PC-3 (cell line): ENCODE measurements around the gene ATG4B. TPM values are rescaled to one million over a fixed set of nuclear protein-coding genes. Genes with fewer than 3 reads are reported as not detected.

Experiments used
- ATAC-seq: fragments of 200-7000 bp; cut with Tn5 transposase; 2 replicates; pipeline ENCODE4 v1.9.1; 2020; ENCODE audit warnings: mild to moderate bottlenecking, moderate library complexity
- BruUV-seq: library from RNA; stranded (reverse); fragments of 400-500 nt; replicated peaks from 2 replicates; lab custom pipeline; 2021; lab: Mats Ljungman, UMichigan
- CTCF ChIA-PET: fragments of 300-600 bp; sonication (Branson Sonifier 250); formaldehyde crosslinking; loops from one replicate; lab custom pipeline; 2022; ENCODE audit warnings: antibody characterized with exemption; lab: Charles Lee
- POLR2A ChIA-PET: fragments of 300-600 bp; sonication (Branson Sonifier 250); formaldehyde crosslinking; loops from one replicate; lab custom pipeline; 2022; ENCODE audit warnings: antibody characterized with exemption; ENCODE audit not compliant: unreplicated experiment; lab: Charles Lee
- DNase-seq: peaks from one replicate; pipeline ENCODE4 v3.0.0-alpha.2; 2015
- H2AFZ ChIP-seq: fragments of 300-600 bp; sonication (generic); 2 replicates; pipeline ENCODE4 v1.6.0; 2016; ENCODE audit warnings: antibody characterized with exemption, low read length
- H3F3A ChIP-seq: fragments of 300-600 bp; sonication (generic); one replicate; pipeline ENCODE4 v1.6.0; 2017; ENCODE audit warnings: antibody characterized with exemption, low read length, control low read depth, mild to moderate bottlenecking; ENCODE audit not compliant: unreplicated experiment
- H3K27ac ChIP-seq: fragments of 300-600 bp; sonication (generic); 2 replicates; pipeline ENCODE4 v1.5.1; 2016; ENCODE audit warnings: mild to moderate bottlenecking, low read length
- H3K27me3 ChIP-seq: fragments of 300-600 bp; sonication (generic); 2 replicates; pipeline ENCODE4 v1.6.1; 2016; ENCODE audit warnings: low read length, mixed read lengths
- H3K36me3 ChIP-seq: fragments of 300-600 bp; sonication (generic); 2 replicates; pipeline ENCODE4 v1.6.1; 2016; ENCODE audit warnings: low read depth, mixed run types, low read length, mixed read lengths
- H3K4me1 ChIP-seq: fragments of 300-600 bp; sonication (generic); 2 replicates; pipeline ENCODE4 v1.5.1; 2016; ENCODE audit warnings: low read length; ENCODE audit not compliant: insufficient read depth
- H3K4me2 ChIP-seq: fragments of 300-600 bp; sonication (generic); 2 replicates; pipeline ENCODE4 v1.6.0; 2016; ENCODE audit warnings: low read length
- H3K4me3 ChIP-seq: fragments of 300-600 bp; sonication (generic); 2 replicates; pipeline ENCODE4 v1.5.1; 2016; ENCODE audit warnings: mild to moderate bottlenecking, low read length, mixed read lengths
- H3K79me2 ChIP-seq: fragments of 300-600 bp; sonication (generic); 2 replicates; pipeline ENCODE4 v1.6.1; 2017; ENCODE audit warnings: low read length, mixed read lengths
- H3K9ac ChIP-seq: fragments of 300-600 bp; sonication (generic); 2 replicates; pipeline ENCODE4 v1.6.0; 2016; ENCODE audit warnings: mild to moderate bottlenecking, low read length
- H3K9me2 ChIP-seq: fragments of 300-600 bp; sonication (generic); replicated peaks from 2 replicates; pipeline ENCODE4 v1.6.1; 2016; ENCODE audit warnings: mixed run types, low read length, mixed read lengths
- H3K9me3 ChIP-seq: fragments of 300-600 bp; sonication (generic); 2 replicates; pipeline ENCODE4 v1.6.1; 2016; ENCODE audit warnings: low read length, mixed read lengths
- H4K20me1 ChIP-seq: fragments of 300-600 bp; sonication (generic); 2 replicates; pipeline ENCODE4 v1.6.1; 2016; ENCODE audit warnings: low read length, mixed read lengths
- EZH2 ChIP-seq: fragments of 300-600 bp; sonication (generic); IDR thresholded peaks from one replicate; pipeline ENCODE4 v1.6.1; 2017; ENCODE audit warnings: antibody characterized with exemption, mild to moderate bottlenecking, low read length; ENCODE audit not compliant: unreplicated experiment
- EZH2phosphoT487 ChIP-seq: fragments of 300-600 bp; sonication (generic); IDR thresholded peaks from 2 replicates; pipeline ENCODE4 v1.6.1; 2018; ENCODE audit warnings: mild to moderate bottlenecking, antibody characterized with exemption, low read length, borderline replicate concordance
- intact Hi-C: fragments of 100-400 bp; cut with micrococcal nuclease; formaldehyde crosslinking; loops from 2 replicates; pipeline ENCODE4 v1.9.0; 2023
- total RNA-seq: library from RNA; depleted of rRNA; stranded (reverse); fragments of >200 nt; gene quantifications from 2 replicates; pipeline ENCODE4 v1.2.3, GENCODE V29; 2014
- TF ChIP-seq, protein P1 (sequence below): fragments of 300-600 bp; sonication (generic); conservative IDR thresholded peaks from 2 replicates; pipeline ENCODE4 v1.5.1; 2017; ENCODE audit warnings: antibody characterized with exemption, low read depth, mild to moderate bottlenecking, low read length

The ATG4B gene
- total RNA-seq, 1 experiment from 2014 or later = 83.0 TPM

DNA sequence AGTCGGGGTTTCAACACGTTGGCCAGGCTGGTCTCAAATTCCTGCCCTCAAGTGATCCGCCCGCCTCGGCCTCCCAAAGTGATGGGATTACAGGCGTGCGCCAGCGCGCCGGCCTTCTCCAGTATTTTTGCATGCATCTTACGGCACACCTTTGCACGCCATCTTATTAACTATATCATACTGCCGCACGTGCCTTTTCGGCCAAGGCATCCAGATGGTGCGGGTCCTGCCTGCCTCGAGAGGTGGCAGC is 63.6 kb downstream of the ATG4B start:
- POLR2A ChIA-PET = no interaction called here

DNA sequence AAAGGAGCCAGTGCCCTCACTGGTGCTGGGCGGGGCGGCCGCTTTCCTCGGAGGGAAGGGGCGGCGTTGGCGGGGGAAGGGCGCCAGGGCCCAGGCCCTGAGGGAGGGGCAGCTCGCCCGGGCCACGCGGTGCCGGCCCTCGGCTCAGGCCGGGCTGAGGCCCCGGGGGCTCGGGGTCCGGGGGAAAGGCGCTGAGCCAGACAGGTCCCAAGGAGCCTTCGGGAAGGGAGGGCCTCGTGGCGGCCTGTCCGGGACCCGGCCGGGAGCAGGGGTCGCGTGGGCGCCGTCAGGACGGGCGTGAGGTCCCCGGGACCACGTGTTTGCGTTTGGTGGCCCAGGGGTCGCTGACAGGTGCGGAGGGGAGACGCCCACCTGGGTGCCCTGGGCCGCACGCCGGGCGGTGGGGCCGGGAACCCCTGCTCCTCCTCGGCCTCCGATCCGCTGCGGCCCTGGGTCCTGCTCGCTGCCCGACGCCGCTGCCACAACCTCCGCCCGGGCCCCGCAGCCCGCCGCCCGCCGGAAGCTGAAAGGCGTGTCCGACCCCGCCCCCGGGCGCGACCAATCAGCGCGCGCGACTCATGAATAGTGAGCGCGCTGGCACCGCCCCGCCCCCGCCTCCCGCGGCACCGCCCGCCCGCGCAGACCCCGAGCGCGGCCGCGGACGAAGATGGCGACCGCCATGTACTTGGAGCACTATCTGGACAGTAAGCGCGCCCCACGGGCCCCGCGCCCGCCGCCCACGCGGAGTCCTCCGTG is 64.1 kb downstream of the ATG4B start, which contains the start of gene ING5:
Gene ING5 (plus strand): TSS at position 641 of the 756 bp plus-strand sequence. CDS start 27 bp downstream, at position 668.
- peak within 1 kb of the TSS; percentile 57 for H2AFZ ChIP-seq
- intact Hi-C loops = loop anchor here (2.0 kb wide), 3 partner anchors 15 to 37 kb away; partner anchors contain the start of gene DTYMK
- DNase-seq (peak; percentile 89), ATAC-seq (peak; percentile 68)
- H3K9me2 ChIP-seq = no peaks in the 10 kb centered on the region
- H3K36me3 ChIP-seq = peaks cover 11% of the 10 kb centered on the region
- H3K4me2 ChIP-seq = peak within 1 kb of the TSS; percentile 92
- CTCF ChIA-PET = no interaction called here
- TF ChIP-seq EZH2 = no peak
- TF ChIP-seq, protein P1, sequence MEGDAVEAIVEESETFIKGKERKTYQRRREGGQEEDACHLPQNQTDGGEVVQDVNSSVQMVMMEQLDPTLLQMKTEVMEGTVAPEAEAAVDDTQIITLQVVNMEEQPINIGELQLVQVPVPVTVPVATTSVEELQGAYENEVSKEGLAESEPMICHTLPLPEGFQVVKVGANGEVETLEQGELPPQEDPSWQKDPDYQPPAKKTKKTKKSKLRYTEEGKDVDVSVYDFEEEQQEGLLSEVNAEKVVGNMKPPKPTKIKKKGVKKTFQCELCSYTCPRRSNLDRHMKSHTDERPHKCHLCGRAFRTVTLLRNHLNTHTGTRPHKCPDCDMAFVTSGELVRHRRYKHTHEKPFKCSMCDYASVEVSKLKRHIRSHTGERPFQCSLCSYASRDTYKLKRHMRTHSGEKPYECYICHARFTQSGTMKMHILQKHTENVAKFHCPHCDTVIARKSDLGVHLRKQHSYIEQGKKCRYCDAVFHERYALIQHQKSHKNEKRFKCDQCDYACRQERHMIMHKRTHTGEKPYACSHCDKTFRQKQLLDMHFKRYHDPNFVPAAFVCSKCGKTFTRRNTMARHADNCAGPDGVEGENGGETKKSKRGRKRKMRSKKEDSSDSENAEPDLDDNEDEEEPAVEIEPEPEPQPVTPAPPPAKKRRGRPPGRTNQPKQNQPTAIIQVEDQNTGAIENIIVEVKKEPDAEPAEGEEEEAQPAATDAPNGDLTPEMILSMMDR = no peak
- peak; percentile 66 for TF ChIP-seq EZH2phosphoT487
- BruUV-seq = no TSS peak
- H3K4me3 ChIP-seq = peak within 1 kb of the TSS; percentile 78
- POLR2A ChIA-PET = interaction anchor here (1.1 kb wide), 1 partner anchor 15 kb away, joined by 3 read pairs; the partner anchor contains the start of gene DTYMK
- H3K9me3 ChIP-seq = no peaks in the 10 kb centered on the region
- H3K79me2 ChIP-seq = peaks cover 20% of the 10 kb centered on the region
- H3K27ac ChIP-seq = peak within 1 kb of the TSS; percentile 89
- no peaks in the 10 kb centered on the region for H4K20me1 ChIP-seq
- peak within 1 kb of the TSS; percentile 97 for H3K9ac ChIP-seq
- H3K27me3 ChIP-seq = no peaks in the 10 kb centered on the region
- H3K4me1 ChIP-seq = peaks cover 5% of the 10 kb centered on the region; the same call in 1 of the 2 replicates
- H3F3A ChIP-seq = no peaks in the 10 kb centered on the region

More for the DNA sequence above, 63.6 kb downstream of the ATG4B start:
- CTCF ChIA-PET = no interaction called here
- intact Hi-C loops = no loop called here
- Histone ChIP-seq H3K4me2 (peak overlapping the region; percentile 89), H3K79me2 (peaks cover 20% of the 10 kb centered on the region), H3K4me1 (peaks cover 5% of the 10 kb centered on the region; the same call in 1 of the 2 replicates), H3K27me3 (no peaks in the 10 kb centered on the region), H3K9ac (peak overlapping the region; percentile 97), H3K9me3 (no peaks in the 10 kb centered on the region), H3K9me2 (no peaks in the 10 kb centered on the region), H3K36me3 (peaks cover 6% of the 10 kb centered on the region), H3F3A (no peaks in the 10 kb centered on the region), H4K20me1 (no peaks in the 10 kb centered on the region), H3K4me3 (peak overlapping the region; percentile 73), H3K27ac (peak overlapping the region; percentile 89), H2AFZ (peak overlapping the region; percentile 57; the same call in 1 of the 2 replicates)
- TF ChIP-seq EZH2 (no peak), EZH2phosphoT487 (no peak)
- TF ChIP-seq, protein P1 = peak; percentile 44; the same call in 1 of the 2 replicates
- ATAC-seq (no peak), DNase-seq (no peak)
- no TSS peak for BruUV-seq
